ENCODE results near the gene CYP11A1.

- TF ChIP-seq POLR2AphosphoS5 (IDR thresholded peaks at IDR 0.05; ENCODE audit: low read depth, low read length) = no peak
- TF ChIP-seq FOXP2 (optimal IDR thresholded peaks at IDR 0.05; ENCODE audit: borderline replicate concordance, extremely low read depth, extremely low read length, insufficient read depth) = no peak
- no peak for TF ChIP-seq REST (IDR thresholded peaks at IDR 0.05; ENCODE audit: insufficient read depth in 1 of 2, low read depth in 2 of 2, low read length in 2 of 2)
- no peak for TF ChIP-seq SIN3A (IDR thresholded peaks at IDR 0.05; ENCODE audit: borderline replicate concordance, insufficient read depth, low read length)
- TF ChIP-seq TAF1 (IDR thresholded peaks at IDR 0.05; ENCODE audit: borderline replicate concordance, insufficient read depth, low read length) = no peak
Measured at GRCh38 chr15:74402873-74403587, 35.6 kb upstream of the CYP11A1 start.
